Calu3 (cell line): ENCODE data around the gene NDST3. TPM values are rescaled to one million over a fixed set of nuclear protein-coding genes. Genes with fewer than 3 reads are reported as not detected.

Experiments used
- BruUV-seq: library from RNA; stranded (reverse); fragments of 400-500 nt; replicated peaks from 2 replicates; lab custom pipeline; 2021; lab: Mats Ljungman, UMichigan
- CTCF ChIA-PET: fragments of 300-600 bp; sonication (Branson Sonifier 250); formaldehyde crosslinking; loops from one replicate; lab custom pipeline; 2022; ENCODE audit warnings: antibody characterized with exemption; lab: Charles Lee
- DNase-seq: peaks from one replicate; pipeline ENCODE4 v3.0.0; 2022
- H3K27ac Mint-ChIP-seq: one replicate; pipeline ENCODE4 v1.8.0; 2022; ENCODE audit warnings: mixed read lengths; ENCODE audit not compliant: unreplicated experiment
- H3K27me3 Mint-ChIP-seq: one replicate; pipeline ENCODE4 v1.8.0; 2022; ENCODE audit warnings: mixed read lengths; ENCODE audit not compliant: unreplicated experiment
- H3K36me3 Mint-ChIP-seq: one replicate; pipeline ENCODE4 v1.8.0; 2022; ENCODE audit warnings: mild to moderate bottlenecking, moderate library complexity, mixed read lengths; ENCODE audit not compliant: insufficient read depth, unreplicated experiment
- H3K4me1 Mint-ChIP-seq: one replicate; pipeline ENCODE4 v1.8.0; 2022; ENCODE audit warnings: mild to moderate bottlenecking, low read depth, mixed read lengths; ENCODE audit not compliant: unreplicated experiment
- H3K4me3 Mint-ChIP-seq: one replicate; pipeline ENCODE4 v1.8.0; 2022; ENCODE audit warnings: mild to moderate bottlenecking, low read depth, moderate library complexity, mixed read lengths; ENCODE audit not compliant: unreplicated experiment
- H3K9me3 Mint-ChIP-seq: one replicate; pipeline ENCODE4 v1.8.0; 2022; ENCODE audit warnings: low read depth, mixed read lengths; ENCODE audit not compliant: unreplicated experiment
- CTCF ChIP-seq: fragments of 200-600 bp; IDR thresholded peaks from one replicate; pipeline ENCODE4 v1.8.0; 2022; ENCODE audit warnings: antibody characterized with exemption; ENCODE audit not compliant: unreplicated experiment
- intact Hi-C: fragments of 100-400 bp; cut with micrococcal nuclease; formaldehyde crosslinking; loops from one replicate; pipeline ENCODE4 v1.10.0; 2022; ENCODE audit not compliant: unreplicated experiment
- total RNA-seq: library from RNA; stranded (reverse); gene quantifications from 2 replicates; pipeline ENCODE4 v1.2.3, GENCODE V29; 2022

Gene NDST3
- total RNA-seq, 1 experiment from 2014 or later, result 0.12 TPM

GRCh38 chr4:118206627-118207026 is 172.3 kb downstream of the NDST3 start:
- Mint-ChIP-seq H3K4me3 (no peak overlapping the region), H3K9me3 (peaks cover 3% of the 10 kb centered on the region), H3K4me1 (no peaks in the 10 kb centered on the region), H3K27ac (no peak overlapping the region), H3K36me3 (no peaks in the 10 kb centered on the region), H3K27me3 (no peaks in the 10 kb centered on the region)
- intact Hi-C loops, result no loop called here
- no peak for TF ChIP-seq CTCF
- no TSS peak for BruUV-seq
- CTCF ChIA-PET, result no interaction called here
- DNase-seq, result no peak

- intact Hi-C loops, result no loop called here
- Mint-ChIP-seq H3K9me3 (no peaks in the 10 kb centered on the region), H3K4me3 (no peak overlapping the region), H3K27me3 (no peaks in the 10 kb centered on the region), H3K27ac (no peak overlapping the region), H3K36me3 (no peaks in the 10 kb centered on the region), H3K4me1 (no peaks in the 10 kb centered on the region)
- CTCF ChIA-PET, result no interaction called here
- BruUV-seq, result no TSS peak
- no peak for DNase-seq
- TF ChIP-seq CTCF, result no peak
These were observed 178.8 kb downstream of the NDST3 start for GRCh38 chr4:118213101-118213500.

GRCh38 chr4:118215826-118216225 is 181.5 kb downstream of the NDST3 start:
- no peaks in the 10 kb centered on the region for H3K27me3 Mint-ChIP-seq
- H3K4me1 Mint-ChIP-seq, result no peaks in the 10 kb centered on the region
- H3K27ac Mint-ChIP-seq, result no peak overlapping the region
- H3K4me3 Mint-ChIP-seq, result no peak overlapping the region
- no peaks in the 10 kb centered on the region for H3K36me3 Mint-ChIP-seq
- no peak for TF ChIP-seq CTCF
- no peaks in the 10 kb centered on the region for H3K9me3 Mint-ChIP-seq
- intact Hi-C loops, result no loop called here
- CTCF ChIA-PET, result interaction anchor here (0.6 kb wide), 1 partner anchor 1723 kb away, joined by 4 read pairs; no protein-coding TSS in a partner anchor
- no peak for DNase-seq
- BruUV-seq, result no TSS peak

GRCh38 chr4:118221227-118221800 is 187.0 kb downstream of the NDST3 start:
- Mint-ChIP-seq H3K4me1 (no peaks in the 10 kb centered on the region), H3K9me3 (no peaks in the 10 kb centered on the region), H3K4me3 (no peak overlapping the region), H3K27me3 (no peaks in the 10 kb centered on the region), H3K36me3 (no peaks in the 10 kb centered on the region), H3K27ac (no peak overlapping the region)
- no peak for DNase-seq
- no TSS peak for BruUV-seq
- no peak for TF ChIP-seq CTCF
- CTCF ChIA-PET, result no interaction called here
- intact Hi-C loops, result loop anchor here (5.0 to 10.0 kb wide), 3 partner anchors 187 to 1089 kb away; partner anchors contain the start of gene NDST3
